GM23338 (cell line): ENCODE data around the gene CMKLR1. TPM values are rescaled to one million over a fixed set of nuclear protein-coding genes. Genes with fewer than 3 reads are reported as not detected.

Experiments
- ATAC-seq: fragments of 200-7000 bp; cut with Tn5 transposase; 3 replicates; pipeline ENCODE4 v1.9.1; 2020
- DNase-seq: peaks from one replicate; pipeline ENCODE4 v3.0.0-alpha.2; 2015; ENCODE audit warnings: low spot score
- H2AFZ ChIP-seq: fragments of 200-600 bp; sonication (generic); 2 replicates; pipeline ENCODE4 v1.8.0; 2016; ENCODE audit warnings: antibody characterized with exemption, mild to moderate bottlenecking, moderate library complexity
- H3F3A ChIP-seq: fragments of 200-600 bp; sonication (generic); replicated peaks from 2 replicates; pipeline ENCODE4 v1.8.0; 2017; ENCODE audit warnings: antibody characterized with exemption, mixed run types, low read depth
- H3K27ac ChIP-seq: fragments of 200-600 bp; sonication (generic); 2 replicates; pipeline ENCODE4 v1.6.1; 2016; ENCODE audit warnings: low read depth
- H3K27me3 ChIP-seq: fragments of 200-600 bp; sonication (generic); 2 replicates; pipeline ENCODE4 v1.8.0; 2016; ENCODE audit warnings: mild to moderate bottlenecking, mixed run types, moderate library complexity; ENCODE audit not compliant: insufficient read depth
- H3K36me3 ChIP-seq: fragments of 200-600 bp; sonication (generic); 2 replicates; pipeline ENCODE4 v1.8.0; 2016; ENCODE audit warnings: mild to moderate bottlenecking; ENCODE audit not compliant: insufficient read depth
- H3K4me1 ChIP-seq: fragments of 200-600 bp; sonication (generic); 2 replicates; pipeline ENCODE4 v1.8.0; 2016; ENCODE audit warnings: mild to moderate bottlenecking, moderate library complexity; ENCODE audit not compliant: insufficient read depth
- H3K4me2 ChIP-seq: fragments of 200-600 bp; sonication (generic); 2 replicates; pipeline ENCODE4 v1.7.1; 2017; ENCODE audit warnings: mixed run types
- H3K4me3 ChIP-seq: fragments of 200-600 bp; sonication (generic); 2 replicates; pipeline ENCODE4 v1.6.1; 2016; ENCODE audit warnings: mixed run types
- H3K79me2 ChIP-seq: fragments of 200-600 bp; sonication (generic); replicated peaks from 2 replicates; pipeline ENCODE4 v1.8.0; 2017; ENCODE audit warnings: mild to moderate bottlenecking; ENCODE audit not compliant: insufficient read depth
- H3K9me2 ChIP-seq: fragments of 200-600 bp; sonication (generic); 2 replicates; pipeline ENCODE4 v1.8.0; 2017; ENCODE audit not compliant: insufficient read depth
- H4K20me1 ChIP-seq: fragments of 200-600 bp; sonication (generic); replicated peaks from 2 replicates; pipeline ENCODE4 v1.8.0; 2017; ENCODE audit warnings: mild to moderate bottlenecking; ENCODE audit not compliant: insufficient read depth
- H3K27ac Mint-ChIP-seq: 2 replicates; pipeline ENCODE4 v1.8.0; 2020; ENCODE audit warnings: inconsistent platforms, mild to moderate bottlenecking, moderate library complexity, mixed read lengths
- H3K27me3 Mint-ChIP-seq: 3 replicates; pipeline ENCODE4 v1.8.0; 2022; ENCODE audit warnings: low read depth, mild to moderate bottlenecking, moderate library complexity, mixed read lengths, inconsistent platforms; ENCODE audit not compliant: insufficient read depth, poor library complexity
- H3K36me3 Mint-ChIP-seq: 3 replicates; pipeline ENCODE4 v1.8.0; 2021; ENCODE audit warnings: low read depth, mild to moderate bottlenecking, inconsistent platforms, moderate library complexity, mixed read lengths
- H3K4me1 Mint-ChIP-seq: 3 replicates; pipeline ENCODE4 v1.8.0; 2020; ENCODE audit warnings: mild to moderate bottlenecking, inconsistent platforms, mixed read lengths
- H3K4me3 Mint-ChIP-seq: 3 replicates; pipeline ENCODE4 v1.8.0; 2021; ENCODE audit warnings: moderate library complexity, mild to moderate bottlenecking, inconsistent platforms, mixed read lengths
- H3K9me3 Mint-ChIP-seq: 3 replicates; pipeline ENCODE4 v1.8.0; 2020; ENCODE audit warnings: moderate library complexity, mild to moderate bottlenecking, inconsistent platforms, mixed read lengths
- CREB1 ChIP-seq: fragments of 250-450 bp; sonication (Bioruptor Pico); IDR thresholded peaks from 2 replicates; pipeline ENCODE4 v1.5.0; 2020; ENCODE audit warnings: low read depth, mild to moderate bottlenecking, moderate library complexity
- EZH2 ChIP-seq: fragments of 200-600 bp; sonication (generic); IDR thresholded peaks from one replicate; pipeline ENCODE4 v1.8.0; 2017; ENCODE audit warnings: antibody characterized with exemption, mild to moderate bottlenecking, low read depth; ENCODE audit not compliant: unreplicated experiment
- EZH2phosphoT487 ChIP-seq: fragments of 200-600 bp; sonication (generic); IDR thresholded peaks from one replicate; pipeline ENCODE4 v1.8.1; 2018; ENCODE audit warnings: antibody characterized with exemption; ENCODE audit not compliant: unreplicated experiment
- JUNB ChIP-seq: IDR thresholded peaks from one replicate; pipeline ENCODE4 v1.6.1; 2016; ENCODE audit warnings: antibody characterized with exemption; ENCODE audit not compliant: unreplicated experiment
- NANOG ChIP-seq: IDR thresholded peaks from 2 replicates; pipeline ENCODE4 v1.6.1; 2016; ENCODE audit warnings: antibody characterized with exemption, borderline replicate concordance
- POLR2AphosphoS5 ChIP-seq: IDR thresholded peaks from 2 replicates; pipeline ENCODE4 v1.6.1; 2016; ENCODE audit warnings: antibody characterized with exemption, low read depth
- STAT1 ChIP-seq: IDR thresholded peaks from one replicate; pipeline ENCODE4 v1.6.1; 2016; ENCODE audit warnings: antibody characterized with exemption; ENCODE audit not compliant: unreplicated experiment
- ZNF114 ChIP-seq: fragments of 250-450 bp; sonication (Bioruptor Pico); IDR thresholded peaks from 2 replicates; pipeline ENCODE4 v1.5.0; 2020; ENCODE audit warnings: mild to moderate bottlenecking, moderate library complexity
- ZNF331 ChIP-seq: fragments of 250-450 bp; sonication (Bioruptor Pico); IDR thresholded peaks from 2 replicates; pipeline ENCODE4 v1.5.0; 2020; ENCODE audit warnings: low read depth, mild to moderate bottlenecking, moderate library complexity
- polyA plus RNA-seq: library from polyadenylated mRNA; unstranded; fragments of >200 nt; fragmentation: Nextera tagmentation; extraction: Ambion mirVana; gene quantifications from 2 replicates; pipeline ENCODE4 v1.2.1, GENCODE V29; 2016
- total RNA-seq: library from RNA; depleted of rRNA; stranded (reverse); fragments of >200 nt; shearing (Covaris generic); gene quantifications from 2 replicates; pipeline ENCODE4 v1.2.3, GENCODE V29; 2014
- TF ChIP-seq, protein P1 (sequence below): IDR thresholded peaks from 2 replicates; pipeline ENCODE4 v1.6.1; 2016; ENCODE audit warnings: antibody characterized with exemption
- TF ChIP-seq, protein P2 (sequence below): fragments of 250-450 bp; sonication (Bioruptor Pico); IDR thresholded peaks from 2 replicates; pipeline ENCODE4 v1.5.0; 2020; ENCODE audit warnings: mild to moderate bottlenecking, moderate library complexity
- TF ChIP-seq, protein P3 (sequence below): IDR thresholded peaks from one replicate; pipeline ENCODE4 v1.6.1; 2018; ENCODE audit warnings: antibody characterized with exemption; ENCODE audit not compliant: unreplicated experiment
- TF ChIP-seq, protein P4 (sequence below), 2 experiments: fragments of 200-600 bp in 1 of 2; sonication (generic) in 1 of 2; conservative IDR thresholded peaks; 2 replicates each; pipeline versions ENCODE4 v1.5.1 to v1.6.1; 2016 to 2017; ENCODE audit warnings: antibody characterized with exemption in 2 of 2, low read depth in 2 of 2, mild to moderate bottlenecking in 2 of 2, moderate library complexity in 1 of 2

CMKLR1 gene
- total and polyA plus RNA-seq, 2 experiments from 2014 or later: 0.40 to 2.6 TPM

DNA sequence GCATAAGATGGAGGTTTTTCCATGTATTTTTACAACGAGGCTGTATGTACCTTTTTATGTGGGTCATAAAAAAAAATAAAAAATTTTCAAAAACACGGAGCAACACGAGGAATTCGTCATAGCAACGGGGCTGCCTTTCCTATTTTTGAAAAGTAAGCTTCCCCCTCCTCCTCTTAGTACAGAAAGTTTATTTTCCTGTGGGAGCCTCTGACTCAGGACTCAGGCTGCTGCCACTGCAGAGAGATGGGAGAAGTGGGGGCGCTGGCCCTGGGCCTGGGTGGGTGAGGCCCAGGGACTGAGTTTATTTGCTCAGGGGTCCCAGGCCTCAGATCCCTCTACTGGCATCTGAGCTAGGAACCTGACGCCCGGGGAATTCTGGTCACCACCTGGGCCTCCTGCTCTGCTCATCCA lies 10.2 kb upstream of the CMKLR1 start:
- TF ChIP-seq EZH2phosphoT487: no peak
- TF ChIP-seq, protein P1, sequence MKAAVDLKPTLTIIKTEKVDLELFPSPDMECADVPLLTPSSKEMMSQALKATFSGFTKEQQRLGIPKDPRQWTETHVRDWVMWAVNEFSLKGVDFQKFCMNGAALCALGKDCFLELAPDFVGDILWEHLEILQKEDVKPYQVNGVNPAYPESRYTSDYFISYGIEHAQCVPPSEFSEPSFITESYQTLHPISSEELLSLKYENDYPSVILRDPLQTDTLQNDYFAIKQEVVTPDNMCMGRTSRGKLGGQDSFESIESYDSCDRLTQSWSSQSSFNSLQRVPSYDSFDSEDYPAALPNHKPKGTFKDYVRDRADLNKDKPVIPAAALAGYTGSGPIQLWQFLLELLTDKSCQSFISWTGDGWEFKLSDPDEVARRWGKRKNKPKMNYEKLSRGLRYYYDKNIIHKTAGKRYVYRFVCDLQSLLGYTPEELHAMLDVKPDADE: no peak
- no peak for TF ChIP-seq NANOG
- TF ChIP-seq CREB1: no peak
- TF ChIP-seq STAT1: no peak
- TF ChIP-seq, protein P2, sequence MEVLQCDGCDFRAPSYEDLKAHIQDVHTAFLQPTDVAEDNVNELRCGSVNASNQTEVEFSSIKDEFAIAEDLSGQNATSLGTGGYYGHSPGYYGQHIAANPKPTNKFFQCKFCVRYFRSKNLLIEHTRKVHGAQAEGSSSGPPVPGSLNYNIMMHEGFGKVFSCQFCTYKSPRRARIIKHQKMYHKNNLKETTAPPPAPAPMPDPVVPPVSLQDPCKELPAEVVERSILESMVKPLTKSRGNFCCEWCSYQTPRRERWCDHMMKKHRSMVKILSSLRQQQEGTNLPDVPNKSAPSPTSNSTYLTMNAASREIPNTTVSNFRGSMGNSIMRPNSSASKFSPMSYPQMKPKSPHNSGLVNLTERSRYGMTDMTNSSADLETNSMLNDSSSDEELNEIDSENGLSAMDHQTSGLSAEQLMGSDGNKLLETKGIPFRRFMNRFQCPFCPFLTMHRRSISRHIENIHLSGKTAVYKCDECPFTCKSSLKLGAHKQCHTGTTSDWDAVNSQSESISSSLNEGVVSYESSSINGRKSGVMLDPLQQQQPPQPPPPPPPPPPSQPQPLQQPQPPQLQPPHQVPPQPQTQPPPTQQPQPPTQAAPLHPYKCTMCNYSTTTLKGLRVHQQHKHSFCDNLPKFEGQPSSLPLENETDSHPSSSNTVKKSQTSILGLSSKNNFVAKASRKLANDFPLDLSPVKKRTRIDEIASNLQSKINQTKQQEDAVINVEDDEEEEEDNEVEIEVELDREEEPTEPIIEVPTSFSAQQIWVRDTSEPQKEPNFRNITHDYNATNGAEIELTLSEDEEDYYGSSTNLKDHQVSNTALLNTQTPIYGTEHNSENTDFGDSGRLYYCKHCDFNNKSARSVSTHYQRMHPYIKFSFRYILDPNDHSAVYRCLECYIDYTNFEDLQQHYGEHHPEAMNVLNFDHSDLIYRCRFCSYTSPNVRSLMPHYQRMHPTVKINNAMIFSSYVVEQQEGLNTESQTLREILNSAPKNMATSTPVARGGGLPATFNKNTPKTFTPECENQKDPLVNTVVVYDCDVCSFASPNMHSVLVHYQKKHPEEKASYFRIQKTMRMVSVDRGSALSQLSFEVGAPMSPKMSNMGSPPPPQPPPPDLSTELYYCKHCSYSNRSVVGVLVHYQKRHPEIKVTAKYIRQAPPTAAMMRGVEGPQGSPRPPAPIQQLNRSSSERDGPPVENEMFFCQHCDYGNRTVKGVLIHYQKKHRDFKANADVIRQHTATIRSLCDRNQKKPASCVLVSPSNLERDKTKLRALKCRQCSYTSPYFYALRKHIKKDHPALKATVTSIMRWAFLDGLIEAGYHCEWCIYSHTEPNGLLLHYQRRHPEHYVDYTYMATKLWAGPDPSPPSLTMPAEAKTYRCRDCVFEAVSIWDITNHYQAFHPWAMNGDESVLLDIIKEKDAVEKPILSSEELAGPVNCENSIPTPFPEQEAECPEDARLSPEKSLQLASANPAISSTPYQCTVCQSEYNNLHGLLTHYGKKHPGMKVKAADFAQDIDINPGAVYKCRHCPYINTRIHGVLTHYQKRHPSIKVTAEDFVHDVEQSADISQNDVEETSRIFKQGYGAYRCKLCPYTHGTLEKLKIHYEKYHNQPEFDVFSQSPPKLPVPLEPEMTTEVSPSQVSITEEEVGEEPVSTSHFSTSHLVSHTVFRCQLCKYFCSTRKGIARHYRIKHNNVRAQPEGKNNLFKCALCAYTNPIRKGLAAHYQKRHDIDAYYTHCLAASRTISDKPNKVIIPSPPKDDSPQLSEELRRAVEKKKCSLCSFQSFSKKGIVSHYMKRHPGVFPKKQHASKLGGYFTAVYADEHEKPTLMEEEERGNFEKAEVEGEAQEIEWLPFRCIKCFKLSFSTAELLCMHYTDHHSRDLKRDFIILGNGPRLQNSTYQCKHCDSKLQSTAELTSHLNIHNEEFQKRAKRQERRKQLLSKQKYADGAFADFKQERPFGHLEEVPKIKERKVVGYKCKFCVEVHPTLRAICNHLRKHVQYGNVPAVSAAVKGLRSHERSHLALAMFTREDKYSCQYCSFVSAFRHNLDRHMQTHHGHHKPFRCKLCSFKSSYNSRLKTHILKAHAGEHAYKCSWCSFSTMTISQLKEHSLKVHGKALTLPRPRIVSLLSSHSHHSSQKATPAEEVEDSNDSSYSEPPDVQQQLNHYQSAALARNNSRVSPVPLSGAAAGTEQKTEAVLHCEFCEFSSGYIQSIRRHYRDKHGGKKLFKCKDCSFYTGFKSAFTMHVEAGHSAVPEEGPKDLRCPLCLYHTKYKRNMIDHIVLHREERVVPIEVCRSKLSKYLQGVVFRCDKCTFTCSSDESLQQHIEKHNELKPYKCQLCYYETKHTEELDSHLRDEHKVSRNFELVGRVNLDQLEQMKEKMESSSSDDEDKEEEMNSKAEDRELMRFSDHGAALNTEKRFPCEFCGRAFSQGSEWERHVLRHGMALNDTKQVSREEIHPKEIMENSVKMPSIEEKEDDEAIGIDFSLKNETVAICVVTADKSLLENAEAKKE: no peak
- TF ChIP-seq, protein P3, sequence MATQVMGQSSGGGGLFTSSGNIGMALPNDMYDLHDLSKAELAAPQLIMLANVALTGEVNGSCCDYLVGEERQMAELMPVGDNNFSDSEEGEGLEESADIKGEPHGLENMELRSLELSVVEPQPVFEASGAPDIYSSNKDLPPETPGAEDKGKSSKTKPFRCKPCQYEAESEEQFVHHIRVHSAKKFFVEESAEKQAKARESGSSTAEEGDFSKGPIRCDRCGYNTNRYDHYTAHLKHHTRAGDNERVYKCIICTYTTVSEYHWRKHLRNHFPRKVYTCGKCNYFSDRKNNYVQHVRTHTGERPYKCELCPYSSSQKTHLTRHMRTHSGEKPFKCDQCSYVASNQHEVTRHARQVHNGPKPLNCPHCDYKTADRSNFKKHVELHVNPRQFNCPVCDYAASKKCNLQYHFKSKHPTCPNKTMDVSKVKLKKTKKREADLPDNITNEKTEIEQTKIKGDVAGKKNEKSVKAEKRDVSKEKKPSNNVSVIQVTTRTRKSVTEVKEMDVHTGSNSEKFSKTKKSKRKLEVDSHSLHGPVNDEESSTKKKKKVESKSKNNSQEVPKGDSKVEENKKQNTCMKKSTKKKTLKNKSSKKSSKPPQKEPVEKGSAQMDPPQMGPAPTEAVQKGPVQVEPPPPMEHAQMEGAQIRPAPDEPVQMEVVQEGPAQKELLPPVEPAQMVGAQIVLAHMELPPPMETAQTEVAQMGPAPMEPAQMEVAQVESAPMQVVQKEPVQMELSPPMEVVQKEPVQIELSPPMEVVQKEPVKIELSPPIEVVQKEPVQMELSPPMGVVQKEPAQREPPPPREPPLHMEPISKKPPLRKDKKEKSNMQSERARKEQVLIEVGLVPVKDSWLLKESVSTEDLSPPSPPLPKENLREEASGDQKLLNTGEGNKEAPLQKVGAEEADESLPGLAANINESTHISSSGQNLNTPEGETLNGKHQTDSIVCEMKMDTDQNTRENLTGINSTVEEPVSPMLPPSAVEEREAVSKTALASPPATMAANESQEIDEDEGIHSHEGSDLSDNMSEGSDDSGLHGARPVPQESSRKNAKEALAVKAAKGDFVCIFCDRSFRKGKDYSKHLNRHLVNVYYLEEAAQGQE: no peak
- TF ChIP-seq ZNF114 (CRISPR knock-in tag): no peak
- no peak for TF ChIP-seq JUNB
- TF ChIP-seq ZNF331 (CRISPR knock-in tag): no peak
- no peak for TF ChIP-seq EZH2
- TF ChIP-seq, protein P4, sequence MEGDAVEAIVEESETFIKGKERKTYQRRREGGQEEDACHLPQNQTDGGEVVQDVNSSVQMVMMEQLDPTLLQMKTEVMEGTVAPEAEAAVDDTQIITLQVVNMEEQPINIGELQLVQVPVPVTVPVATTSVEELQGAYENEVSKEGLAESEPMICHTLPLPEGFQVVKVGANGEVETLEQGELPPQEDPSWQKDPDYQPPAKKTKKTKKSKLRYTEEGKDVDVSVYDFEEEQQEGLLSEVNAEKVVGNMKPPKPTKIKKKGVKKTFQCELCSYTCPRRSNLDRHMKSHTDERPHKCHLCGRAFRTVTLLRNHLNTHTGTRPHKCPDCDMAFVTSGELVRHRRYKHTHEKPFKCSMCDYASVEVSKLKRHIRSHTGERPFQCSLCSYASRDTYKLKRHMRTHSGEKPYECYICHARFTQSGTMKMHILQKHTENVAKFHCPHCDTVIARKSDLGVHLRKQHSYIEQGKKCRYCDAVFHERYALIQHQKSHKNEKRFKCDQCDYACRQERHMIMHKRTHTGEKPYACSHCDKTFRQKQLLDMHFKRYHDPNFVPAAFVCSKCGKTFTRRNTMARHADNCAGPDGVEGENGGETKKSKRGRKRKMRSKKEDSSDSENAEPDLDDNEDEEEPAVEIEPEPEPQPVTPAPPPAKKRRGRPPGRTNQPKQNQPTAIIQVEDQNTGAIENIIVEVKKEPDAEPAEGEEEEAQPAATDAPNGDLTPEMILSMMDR (conservative IDR thresholded peaks at IDR 0.05; ENCODE audit: low read depth in 2 of 2): no peak
- TF ChIP-seq POLR2AphosphoS5: no peak
- H3K4me1 ChIP-seq: no peaks in the 10 kb centered on the region

More for the DNA sequence above, 10.2 kb upstream of the CMKLR1 start:
- Mint-ChIP-seq H3K4me1 (peaks cover 10% of the 10 kb centered on the region), H3K27ac (no peak overlapping the region), H3K27me3 (peaks cover 16% of the 10 kb centered on the region), H3K9me3 (peaks cover 4% of the 10 kb centered on the region; the same call in 2 of the 3 replicates), H3K4me3 (no peak overlapping the region), H3K36me3 (no peaks in the 10 kb centered on the region)
- Histone ChIP-seq H3K27me3 (no peaks in the 10 kb centered on the region), H3K36me3 (no peaks in the 10 kb centered on the region), H4K20me1 (no peaks in the 10 kb centered on the region), H3F3A (no peaks in the 10 kb centered on the region), H3K4me2 (no peak overlapping the region), H3K27ac (no peak overlapping the region), H2AFZ (no peak overlapping the region), H3K9me2 (no peaks in the 10 kb centered on the region), H3K79me2 (no peaks in the 10 kb centered on the region), H3K4me3 (no peak overlapping the region)
- DNase-seq (no peak), ATAC-seq (no peak)
